Epithelial cell of esophagus (primary cell): ENCODE data around the gene FAM20C.

Source experiments
- DNase-seq: peaks from one replicate; pipeline ENCODE4 v3.0.0; 2010; ENCODE audit warnings: low read depth
- H3K4me3 ChIP-seq: 2 replicates; pipeline ENCODE4 v1.5.1; 2011; ENCODE audit warnings: mild to moderate bottlenecking, low read length, control low read depth
- TF ChIP-seq, protein P1 (sequence below): IDR thresholded peaks from 2 replicates; pipeline ENCODE4 v1.5.1; 2011; ENCODE audit warnings: low read depth, mild to moderate bottlenecking, low read length, control low read depth, inconsistent platforms; ENCODE audit not compliant: insufficient read depth; ENCODE audit errors: missing control alignments

Gene FAM20C

GRCh38 chr7:272631-273030 lies 80.3 kb downstream of the FAM20C start:
- no peak for DNase-seq
- H3K4me3 ChIP-seq = no peak overlapping the region

GRCh38 chr7:273327-273726 lies 81.0 kb downstream of the FAM20C start:
- TF ChIP-seq, protein P1, sequence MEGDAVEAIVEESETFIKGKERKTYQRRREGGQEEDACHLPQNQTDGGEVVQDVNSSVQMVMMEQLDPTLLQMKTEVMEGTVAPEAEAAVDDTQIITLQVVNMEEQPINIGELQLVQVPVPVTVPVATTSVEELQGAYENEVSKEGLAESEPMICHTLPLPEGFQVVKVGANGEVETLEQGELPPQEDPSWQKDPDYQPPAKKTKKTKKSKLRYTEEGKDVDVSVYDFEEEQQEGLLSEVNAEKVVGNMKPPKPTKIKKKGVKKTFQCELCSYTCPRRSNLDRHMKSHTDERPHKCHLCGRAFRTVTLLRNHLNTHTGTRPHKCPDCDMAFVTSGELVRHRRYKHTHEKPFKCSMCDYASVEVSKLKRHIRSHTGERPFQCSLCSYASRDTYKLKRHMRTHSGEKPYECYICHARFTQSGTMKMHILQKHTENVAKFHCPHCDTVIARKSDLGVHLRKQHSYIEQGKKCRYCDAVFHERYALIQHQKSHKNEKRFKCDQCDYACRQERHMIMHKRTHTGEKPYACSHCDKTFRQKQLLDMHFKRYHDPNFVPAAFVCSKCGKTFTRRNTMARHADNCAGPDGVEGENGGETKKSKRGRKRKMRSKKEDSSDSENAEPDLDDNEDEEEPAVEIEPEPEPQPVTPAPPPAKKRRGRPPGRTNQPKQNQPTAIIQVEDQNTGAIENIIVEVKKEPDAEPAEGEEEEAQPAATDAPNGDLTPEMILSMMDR = no peak
- H3K4me3 ChIP-seq = no peak overlapping the region
- no peak for DNase-seq

More at GRCh38 chr7:272631-273030, 80.3 kb downstream of the FAM20C start:
- TF ChIP-seq, protein P1 = no peak

DNA sequence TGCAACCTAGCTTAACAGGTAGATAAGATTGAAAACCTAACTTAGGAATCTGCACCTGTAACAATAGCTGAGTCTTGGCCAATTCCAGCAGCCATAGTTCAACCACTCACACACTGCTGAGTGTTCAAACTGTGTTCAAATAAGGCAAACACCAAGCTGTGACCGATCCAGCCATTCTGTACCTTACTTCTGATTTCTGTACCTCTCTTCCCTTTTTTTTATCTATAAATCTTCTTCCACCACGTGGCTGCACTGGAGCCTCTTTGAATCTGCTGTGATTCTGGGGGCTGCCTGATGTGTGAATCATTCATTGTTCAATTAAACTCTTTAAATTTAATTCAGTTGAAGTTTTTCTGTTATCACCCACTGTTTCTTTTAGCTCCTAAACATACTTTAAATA lies 81.9 kb downstream of the FAM20C start:
- DNase-seq = no peak
- H3K4me3 ChIP-seq = no peak overlapping the region
- TF ChIP-seq, protein P1 = no peak

DNA sequence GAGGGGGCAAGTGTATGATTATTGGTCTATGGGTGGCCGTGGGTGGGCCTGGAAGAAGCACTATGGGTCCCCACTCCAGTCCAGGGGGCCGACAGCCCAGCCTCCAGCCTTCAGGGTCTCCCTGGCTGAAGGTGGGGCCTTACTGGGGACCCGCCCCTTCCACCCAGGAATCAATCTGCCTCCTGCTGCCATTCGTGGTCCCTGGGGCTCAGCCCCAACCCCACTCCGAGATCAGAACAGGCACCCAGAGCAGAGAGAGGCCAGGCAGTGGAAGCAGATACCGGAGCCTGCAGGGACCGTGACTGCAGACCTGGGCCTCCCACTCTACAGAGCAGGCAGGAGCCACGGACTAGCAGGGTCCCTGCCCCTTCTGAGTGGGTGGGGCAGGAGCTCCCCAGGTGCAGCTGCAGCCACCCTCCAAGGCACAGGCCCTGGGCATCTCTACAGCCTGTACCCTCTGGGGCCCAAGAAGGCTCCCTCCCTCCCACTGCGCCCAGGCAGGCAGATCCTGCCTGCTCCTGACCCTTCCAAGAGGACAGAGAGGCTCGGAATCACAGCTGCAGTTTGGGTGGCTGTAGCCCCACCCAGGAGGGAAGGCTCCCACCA lies 84.0 kb downstream of the FAM20C start:
- no peak for DNase-seq
- no peak overlapping the region for H3K4me3 ChIP-seq
- TF ChIP-seq, protein P1 = no peak

- DNase-seq = peak; percentile 36
- H3K4me3 ChIP-seq = no peak overlapping the region
- TF ChIP-seq, protein P1 = no peak
These were observed 84.9 kb downstream of the FAM20C start for GRCh38 chr7:277228-277627.

DNA sequence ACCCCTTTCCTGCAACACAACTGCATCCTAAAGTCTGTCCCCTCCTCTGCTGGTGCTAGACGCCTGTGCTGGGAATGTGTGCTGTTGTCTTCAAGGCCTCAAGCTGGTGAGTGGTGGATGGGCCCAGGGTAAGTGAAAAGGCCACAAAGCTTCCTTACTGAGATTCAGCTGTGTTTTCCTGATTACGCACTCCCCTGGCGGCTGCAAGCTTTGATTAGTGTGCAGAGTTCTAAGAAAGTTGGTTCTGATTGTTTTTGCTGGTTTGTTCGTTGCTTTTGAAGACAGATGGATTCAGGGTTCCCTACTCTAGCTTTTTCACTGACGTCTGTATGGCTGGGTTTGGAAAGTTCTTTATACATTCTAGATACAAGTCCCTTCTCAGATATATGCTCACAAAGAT lies 85.7 kb downstream of the FAM20C start:
- H3K4me3 ChIP-seq = no peak overlapping the region
- TF ChIP-seq, protein P1 = no peak
- DNase-seq = no peak

GRCh38 chr7:279821-280220 lies 87.5 kb downstream of the FAM20C start:
- TF ChIP-seq, protein P1 = no peak
- no peak overlapping the region for H3K4me3 ChIP-seq
- DNase-seq = no peak
